ENCODE measurements around the gene STARD5.

STARD5 gene

GRCh38 chr15:81347910-81348309, 24.0 kb upstream of the STARD5 start:
- no peak overlapping the region for H3K4me3 ChIP-seq (ENCODE audit: low read length)
- no peak for TF ChIP-seq CTCF (conservative IDR thresholded peaks at IDR 0.05; ENCODE audit: low read depth, low read length)
- DNase-seq (ENCODE audit: low read depth), result no peak

- DNase-seq (ENCODE audit: low read depth), result peak; percentile 28
- TF ChIP-seq CTCF (conservative IDR thresholded peaks at IDR 0.05; ENCODE audit: low read depth, low read length), result no peak
- no peak overlapping the region for H3K4me3 ChIP-seq (ENCODE audit: low read length)
Measured at GRCh38 chr15:81346611-81347010, 22.7 kb upstream of the STARD5 start.

GRCh38 chr15:81343371-81343770, 19.4 kb upstream of the STARD5 start:
- TF ChIP-seq CTCF (conservative IDR thresholded peaks at IDR 0.05; ENCODE audit: low read depth, low read length), result no peak
- H3K4me3 ChIP-seq (ENCODE audit: low read length), result no peak overlapping the region
- DNase-seq (ENCODE audit: low read depth), result no peak

GRCh38 chr15:81341351-81341750, 17.4 kb upstream of the STARD5 start:
- no peak for DNase-seq (ENCODE audit: low read depth)
- no peak for TF ChIP-seq CTCF (conservative IDR thresholded peaks at IDR 0.05; ENCODE audit: low read depth, low read length)
- no peak overlapping the region for H3K4me3 ChIP-seq (ENCODE audit: low read length)

GRCh38 chr15:81339851-81340250, 15.9 kb upstream of the STARD5 start:
- TF ChIP-seq CTCF (conservative IDR thresholded peaks at IDR 0.05; ENCODE audit: low read depth, low read length), result no peak
- DNase-seq (ENCODE audit: low read depth), result no peak
- H3K4me3 ChIP-seq (ENCODE audit: low read length), result no peak overlapping the region

- DNase-seq (ENCODE audit: low read depth), result no peak
- TF ChIP-seq CTCF (conservative IDR thresholded peaks at IDR 0.05; ENCODE audit: low read depth, low read length), result no peak
- H3K4me3 ChIP-seq (ENCODE audit: low read length), result no peak overlapping the region
Measured at GRCh38 chr15:81339321-81339720, 15.4 kb upstream of the STARD5 start.

- peak; percentile 21 for DNase-seq (ENCODE audit: low read depth)
- TF ChIP-seq CTCF (conservative IDR thresholded peaks at IDR 0.05; ENCODE audit: low read depth, low read length), result no peak
- H3K4me3 ChIP-seq (ENCODE audit: low read length), result no peak overlapping the region
Measured at GRCh38 chr15:81338170-81339007, 14.4 kb upstream of the STARD5 start.

Data from retinal pigment epithelial cell (primary cell).